Endothelial cell of umbilical vein (primary cell): ENCODE data around the gene PGM2L1. TPM values are rescaled to one million over a fixed set of nuclear protein-coding genes. Genes with fewer than 3 reads are reported as not detected.
A peak's percentile ranks its signal among the peaks of the same experiment; 100 is the strongest.

Source experiments
- BruUV-seq: library from RNA; stranded (reverse); fragments of 400-500 nt; replicated peaks from 2 replicates; lab custom pipeline; 2021; lab: Mats Ljungman, UMichigan
- CTCF ChIA-PET: fragments of 300-600, 350-600 bp; sonication (Branson Sonifier 250); formaldehyde crosslinking; loops from one replicate; lab custom pipeline; 2021; ENCODE audit warnings: antibody characterized with exemption, inconsistent platforms; lab: Charles Lee
- POLR2A ChIA-PET: fragments of 300-600, 350-600 bp; sonication (Branson Sonifier 250); formaldehyde crosslinking; loops from one replicate; lab custom pipeline; 2021; ENCODE audit warnings: antibody characterized with exemption, inconsistent platforms; lab: Charles Lee
- DNase-seq: peaks from one replicate; pipeline ENCODE4 v3.0.0-alpha.2; 2011; ENCODE audit warnings: low read depth, low spot score
- FAIRE-seq: peaks from 2 replicates; lab custom pipeline; 2011; peaks lifted over from hg19 to GRCh38; lab: Jason Lieb, UNC
- H2AFZ ChIP-seq: 2 replicates; pipeline ENCODE4 v1.6.0; 2012; ENCODE audit warnings: low read depth, low read length, control low read depth, inconsistent platforms
- H3K27ac ChIP-seq: 2 replicates; pipeline ENCODE4 v1.5.1; 2011; ENCODE audit warnings: low read depth, mild to moderate bottlenecking, control low read depth, low read length, moderate library complexity; ENCODE audit not compliant: insufficient read depth
- H3K27me3 ChIP-seq, 2 experiments: 2 replicates each; pipeline versions ENCODE4 v1.6.0 to v1.6.1; 2011; ENCODE audit warnings: low read length in 2 of 2, mixed read lengths in 1 of 2; ENCODE audit not compliant: control insufficient read depth in 2 of 2, insufficient read depth in 2 of 2
- H3K36me3 ChIP-seq, 2 experiments: 2 replicates in 1 of 2; 3 replicates in 1 of 2; pipeline ENCODE4 v1.5.1; 2011; ENCODE audit warnings: low read length in 2 of 2, mild to moderate bottlenecking in 1 of 2, moderate library complexity in 1 of 2; ENCODE audit not compliant: control insufficient read depth in 2 of 2, insufficient read depth in 2 of 2; ENCODE audit errors: extremely low read depth in 1 of 2
- H3K4me1 ChIP-seq: 3 replicates; pipeline ENCODE4 v1.5.1; 2011; ENCODE audit warnings: mild to moderate bottlenecking, low read length; ENCODE audit not compliant: control insufficient read depth, insufficient read depth; ENCODE audit errors: extremely low read depth
- H3K4me2 ChIP-seq: 2 replicates; pipeline ENCODE4 v1.6.1; 2011; ENCODE audit warnings: low read length, control low read depth, mixed read lengths; ENCODE audit not compliant: insufficient read depth
- H3K4me3 ChIP-seq, 3 experiments: fragments of 200-600 bp in 1 of 3; sonication (generic), shearing (Covaris generic) in 1 of 3; replicated peaks in 1 of 3; 2 replicates each; pipeline ENCODE4 v1.5.1; 2011 to 2016; ENCODE audit warnings: control low read depth in 3 of 3, low read length in 3 of 3, mild to moderate bottlenecking in 2 of 3, inconsistent platforms in 1 of 3, low read depth in 1 of 3, moderate library complexity in 1 of 3; ENCODE audit not compliant: insufficient read depth in 1 of 3
- H3K79me2 ChIP-seq: 2 replicates; pipeline ENCODE4 v1.6.0; 2012; ENCODE audit warnings: low read length, inconsistent platforms; ENCODE audit not compliant: control insufficient read depth, insufficient read depth
- H3K9ac ChIP-seq: replicated peaks from 2 replicates; pipeline ENCODE3; 2011; ENCODE audit warnings: low read length, control low read depth; ENCODE audit not compliant: insufficient read depth; ENCODE audit errors: extremely low read depth
- H3K9me1 ChIP-seq: replicated peaks from 3 replicates; pipeline ENCODE4 v1.6.0; 2011; ENCODE audit warnings: mild to moderate bottlenecking, low read length; ENCODE audit not compliant: control insufficient read depth, insufficient read depth; ENCODE audit errors: extremely low read depth
- H3K9me3 ChIP-seq: replicated peaks from 2 replicates; pipeline ENCODE4 v1.5.1; 2012; ENCODE audit warnings: low read length, inconsistent platforms; ENCODE audit not compliant: control insufficient read depth, insufficient read depth
- H4K20me1 ChIP-seq: replicated peaks from 2 replicates; pipeline ENCODE3; 2011; ENCODE audit warnings: mild to moderate bottlenecking, low read length; ENCODE audit not compliant: control insufficient read depth, insufficient read depth; ENCODE audit errors: extremely low read depth
- EZH2 ChIP-seq: IDR thresholded peaks from 2 replicates; pipeline ENCODE4 v1.6.1; 2012; ENCODE audit warnings: borderline replicate concordance, low read depth, mild to moderate bottlenecking, moderate library complexity, low read length, inconsistent platforms; ENCODE audit not compliant: severe bottlenecking
- GATA2 ChIP-seq: IDR thresholded peaks from 2 replicates; pipeline ENCODE4 v1.7.0; 2011; ENCODE audit warnings: low read depth, mild to moderate bottlenecking, moderate library complexity, mixed read lengths, low read length; ENCODE audit not compliant: insufficient read length, insufficient read depth
- JUN ChIP-seq: IDR thresholded peaks from 2 replicates; pipeline ENCODE4 v1.6.1; 2011; ENCODE audit warnings: borderline replicate concordance, low read depth; ENCODE audit not compliant: insufficient read length, insufficient read depth
- MYC ChIP-seq: IDR thresholded peaks from one replicate; pipeline ENCODE4 v1.6.1; 2011; ENCODE audit warnings: mild to moderate bottlenecking, low read depth, low read length
- POLR2A ChIP-seq: IDR thresholded peaks from 2 replicates; pipeline ENCODE4 v1.6.1; 2012; ENCODE audit warnings: low read depth, mild to moderate bottlenecking, control low read depth, low read length
- POLR2AphosphoS5 ChIP-seq: IDR thresholded peaks from 2 replicates; pipeline ENCODE4 v1.6.1; 2012; ENCODE audit warnings: low read depth, mild to moderate bottlenecking, control low read depth, low read length, moderate library complexity; ENCODE audit not compliant: insufficient read depth
- dilution Hi-C: fragments of 300-500 bp; cut with MboI; formaldehyde crosslinking; loops from one replicate; pipeline ENCODE4 v1.15.0; 2019; ENCODE audit warnings: low sequenced_read_pairs; ENCODE audit not compliant: extremely low pct_ligation_motif_present
- intact Hi-C: fragments of 100-400 bp; cut with micrococcal nuclease; formaldehyde crosslinking; loops from one replicate; pipeline ENCODE4 v1.10.0; 2022
- polyA plus RNA-seq, 4 experiments: library from polyadenylated mRNA; depleted of rRNA in 3 of 4; stranded (reverse) in 3 of 4; unstranded in 1 of 4; fragments of >200 nt; gene quantifications; 2 replicates each; pipeline versions ENCODE4 v1.2.1 to v1.2.3, GENCODE V29; 2011 to 2012; ENCODE audit warnings: missing spikeins in 1 of 4
- total RNA-seq: library from RNA; stranded (reverse); gene quantifications from 2 replicates; pipeline ENCODE4 v1.2.3, GENCODE V29; 2021
- TF ChIP-seq, protein P1 (sequence below): IDR thresholded peaks from 2 replicates; pipeline ENCODE4 v1.6.1; 2011; ENCODE audit not compliant: insufficient read depth, insufficient read length

Gene PGM2L1
- total and polyA plus RNA-seq, 2 donors (not counting 3 experiments of a cell fraction or from before 2014, with no cell fraction given): 7.9 to 31.4 TPM

DNA sequence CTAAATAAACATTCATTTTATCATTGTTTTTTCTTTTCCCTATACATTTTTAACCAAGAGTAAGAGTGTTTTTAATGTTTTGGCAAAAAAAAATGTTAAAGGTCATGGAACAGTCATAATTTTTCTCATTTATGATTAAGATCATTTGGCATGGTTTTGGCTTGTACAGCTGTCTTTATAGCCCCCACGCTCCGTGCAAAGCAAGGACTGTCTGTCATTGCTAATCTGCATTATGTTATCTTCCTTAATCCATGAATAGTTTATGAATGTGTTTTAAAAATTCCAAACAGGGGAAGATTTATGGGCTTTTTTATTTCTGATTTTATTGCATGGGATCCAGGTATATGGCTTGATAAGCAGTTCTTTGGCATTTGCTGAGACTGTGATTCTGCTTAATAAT lies 28.1 kb downstream of the PGM2L1 start:
- no peaks in the 10 kb centered on the region for H4K20me1 ChIP-seq
- no TSS peak for BruUV-seq
- no peaks in the 10 kb centered on the region for H3K27me3 ChIP-seq
- H3K9ac ChIP-seq: no peak overlapping the region
- H2AFZ ChIP-seq: no peak overlapping the region
- TF ChIP-seq, protein P1, sequence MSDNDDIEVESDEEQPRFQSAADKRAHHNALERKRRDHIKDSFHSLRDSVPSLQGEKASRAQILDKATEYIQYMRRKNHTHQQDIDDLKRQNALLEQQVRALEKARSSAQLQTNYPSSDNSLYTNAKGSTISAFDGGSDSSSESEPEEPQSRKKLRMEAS: no peak
- TF ChIP-seq JUN: no peak
- no peak for TF ChIP-seq EZH2
- no peak for TF ChIP-seq GATA2
- no peak for TF ChIP-seq POLR2A
- H3K9me3 ChIP-seq: no peaks in the 10 kb centered on the region
- ChIA-PET POLR2A (interaction anchor here (0.7 kb wide), 1 partner anchor 37 kb away, joined by 3 read pairs; no protein-coding TSS in a partner anchor), CTCF (interaction anchor here (0.9 to 3.3 kb wide), 3 partner anchors 19 to 115 kb away, joined by 4 to 13 read pairs (median 12); no protein-coding TSS in a partner anchor)
- no peak overlapping the region for H3K4me3 ChIP-seq
- intact Hi-C loops: no loop called here
- H3K27ac ChIP-seq: no peak overlapping the region
- dilution Hi-C loops: no loop called here
- H3K4me2 ChIP-seq: no peak overlapping the region
- H3K4me1 ChIP-seq: no peaks in the 10 kb centered on the region
- peaks cover 4 to 21% of the 10 kb centered on the region in 2 experiments for H3K36me3 ChIP-seq
- no peak for FAIRE-seq
- no peaks in the 10 kb centered on the region for H3K79me2 ChIP-seq
- H3K9me1 ChIP-seq: no peaks in the 10 kb centered on the region
- peak; percentile 90 for DNase-seq

DNA sequence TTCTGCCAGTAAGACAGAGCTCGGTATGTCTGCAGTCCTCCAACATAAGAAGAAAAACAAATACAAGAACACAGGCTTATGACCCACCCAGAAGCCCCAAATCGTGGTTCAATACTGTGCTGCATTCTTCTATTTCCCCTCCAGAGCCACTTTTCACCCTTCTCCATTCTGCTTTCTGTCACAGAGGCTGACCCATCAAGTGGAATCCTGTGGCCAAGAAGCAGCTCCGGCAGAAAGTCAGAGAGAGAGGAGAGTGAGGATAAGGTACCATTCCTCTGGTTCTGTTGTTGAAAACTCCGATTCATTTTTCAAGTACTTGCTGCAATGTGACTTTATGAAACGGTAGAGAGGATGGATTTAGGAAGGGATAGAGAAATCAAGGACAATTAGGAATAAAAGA lies 30.4 kb downstream of the PGM2L1 start:
- DNase-seq (no peak), FAIRE-seq (no peak)
- Histone ChIP-seq H3K4me3 (no peak overlapping the region), H3K4me1 (no peaks in the 10 kb centered on the region), H2AFZ (no peak overlapping the region), H3K79me2 (no peaks in the 10 kb centered on the region), H3K4me2 (no peak overlapping the region), H3K27ac (no peak overlapping the region), H3K9ac (no peak overlapping the region), H3K36me3 (peaks cover 4 to 18% of the 10 kb centered on the region in 2 experiments), H4K20me1 (no peaks in the 10 kb centered on the region), H3K9me1 (no peaks in the 10 kb centered on the region), H3K9me3 (no peaks in the 10 kb centered on the region), H3K27me3 (no peaks in the 10 kb centered on the region)
- ChIA-PET POLR2A (no interaction called here), CTCF (interaction anchor here (1.0 to 1.9 kb wide), 5 partner anchors 18 to 203 kb away, joined by 3 to 4 read pairs (median 4); no protein-coding TSS in a partner anchor)
- TF ChIP-seq MYC (no peak), POLR2A (no peak), POLR2AphosphoS5 (no peak)
- TF ChIP-seq, protein P1: no peak
- intact Hi-C loops: no loop called here
- no TSS peak for BruUV-seq
- dilution Hi-C loops: no loop called here
